WTC11 (cell line): ENCODE data around the gene OR2B3. TPM values are rescaled to one million over a fixed set of nuclear protein-coding genes. Genes with fewer than 3 reads are reported as not detected.

Source experiments
- ATAC-seq: fragments of 200-7000 bp; cut with Tn5 transposase; 2 replicates; pipeline ENCODE4 v1.10.0; 2021; ENCODE audit warnings: mild to moderate bottlenecking, moderate library complexity
- CTCF ChIA-PET: fragments of 300-600 bp; sonication (Branson Sonifier 250); formaldehyde crosslinking; loops from one replicate; lab custom pipeline; 2021; ENCODE audit warnings: antibody characterized with exemption; lab: Charles Lee
- POLR2A ChIA-PET: fragments of 350-600 bp; sonication (Branson Sonifier 250); formaldehyde crosslinking; loops from one replicate; lab custom pipeline; 2021; ENCODE audit warnings: antibody characterized with exemption; lab: Charles Lee
- DNase-seq: peaks from one replicate; pipeline ENCODE4 v3.0.0; 2021; ENCODE audit warnings: low spot score
- H3K27ac Mint-ChIP-seq: 2 replicates; pipeline ENCODE4 v1.8.0; 2021; ENCODE audit warnings: mixed read lengths
- H3K27me3 Mint-ChIP-seq: 2 replicates; pipeline ENCODE4 v1.8.0; 2021; ENCODE audit warnings: low read depth, mild to moderate bottlenecking, moderate library complexity, mixed read lengths
- H3K36me3 Mint-ChIP-seq: 2 replicates; pipeline ENCODE4 v1.8.0; 2021; ENCODE audit warnings: mixed read lengths
- H3K4me1 Mint-ChIP-seq: 2 replicates; pipeline ENCODE4 v1.8.0; 2022; ENCODE audit warnings: mixed read lengths
- H3K4me3 Mint-ChIP-seq: 2 replicates; pipeline ENCODE4 v1.8.0; 2021; ENCODE audit warnings: mild to moderate bottlenecking, moderate library complexity, mixed read lengths
- H3K9me3 Mint-ChIP-seq: 2 replicates; pipeline ENCODE4 v1.8.0; 2021; ENCODE audit warnings: mixed read lengths
- ATF1 ChIP-seq: sonication (generic); formaldehyde crosslinking; IDR thresholded peaks from 2 replicates; pipeline ENCODE4 v1.8.1; 2023; ENCODE audit warnings: mild to moderate bottlenecking, moderate library complexity, missing genetic modification reagents
- EMX1 ChIP-seq: fragments of 250-450 bp; sonication (Bioruptor Pico); IDR thresholded peaks from 2 replicates; pipeline ENCODE4 v1.8.0; 2021; ENCODE audit warnings: mild to moderate bottlenecking
- MXD4 ChIP-seq: fragments of 250-450 bp; sonication (Bioruptor Pico); IDR thresholded peaks from 2 replicates; pipeline ENCODE4 v1.8.0; 2021; ENCODE audit warnings: mild to moderate bottlenecking, moderate library complexity, borderline replicate concordance
- NR1H2 ChIP-seq: sonication (generic); formaldehyde crosslinking; IDR thresholded peaks from 2 replicates; pipeline ENCODE4 v1.9.0; 2021; ENCODE audit warnings: mild to moderate bottlenecking, moderate library complexity, missing genetic modification reagents
- PRRX2 ChIP-seq: fragments of 250-450 bp; sonication (Bioruptor Pico); IDR thresholded peaks from 2 replicates; pipeline ENCODE4 v1.8.0; 2021; ENCODE audit warnings: mild to moderate bottlenecking
- SOX15 ChIP-seq: fragments of 250-450 bp; sonication (Bioruptor Pico); IDR thresholded peaks from 2 replicates; pipeline ENCODE4 v1.9.0; 2021; ENCODE audit warnings: mild to moderate bottlenecking
- SP1 ChIP-seq: sonication (generic); formaldehyde crosslinking; conservative IDR thresholded peaks from 2 replicates; pipeline ENCODE4 v1.8.1; 2022; ENCODE audit warnings: missing genetic modification reagents
- ZNF138 ChIP-seq: sonication (generic); formaldehyde crosslinking; conservative IDR thresholded peaks from 2 replicates; pipeline ENCODE4 v1.8.1; 2022; ENCODE audit warnings: mild to moderate bottlenecking, moderate library complexity, missing genetic modification reagents
- ZNF423 ChIP-seq: fragments of 250-450 bp; sonication (Bioruptor Pico); IDR thresholded peaks from 2 replicates; pipeline ENCODE4 v2.1.2; 2022; ENCODE audit warnings: mild to moderate bottlenecking, moderate library complexity
- total RNA-seq: library from RNA; stranded (reverse); gene quantifications from 3 replicates; pipeline ENCODE4 v1.2.3, GENCODE V29; 2021
- TF ChIP-seq, protein P1 (sequence below): sonication (generic); formaldehyde crosslinking; IDR thresholded peaks from 2 replicates; pipeline ENCODE4 v1.8.1; 2023; ENCODE audit warnings: mild to moderate bottlenecking, moderate library complexity, missing genetic modification reagents
- TF ChIP-seq, protein P2 (sequence below): sonication (generic); formaldehyde crosslinking; IDR thresholded peaks from 2 replicates; pipeline ENCODE4 v1.8.0; 2022; ENCODE audit warnings: missing genetic modification reagents
- TF ChIP-seq, protein P3 (sequence below): sonication (generic); formaldehyde crosslinking; IDR thresholded peaks from 2 replicates; pipeline ENCODE4 v1.8.1; 2023; ENCODE audit warnings: mild to moderate bottlenecking, missing genetic modification reagents
- TF ChIP-seq, protein P4 (sequence below): sonication (generic); formaldehyde crosslinking; IDR thresholded peaks from 2 replicates; pipeline ENCODE4 v1.8.1; 2023; ENCODE audit warnings: mild to moderate bottlenecking, missing genetic modification reagents, moderate library complexity
- TF ChIP-seq, protein P5 (sequence below): fragments of 250-450 bp; sonication (Bioruptor Pico); IDR thresholded peaks from 2 replicates; pipeline ENCODE4 v1.9.0; 2021; ENCODE audit warnings: mild to moderate bottlenecking
- TF ChIP-seq, protein P6 (sequence below): sonication (generic); formaldehyde crosslinking; IDR thresholded peaks from 2 replicates; pipeline ENCODE4 v1.8.0; 2022; ENCODE audit warnings: mild to moderate bottlenecking, missing genetic modification reagents
- TF ChIP-seq, protein P7 (sequence below): sonication (generic); formaldehyde crosslinking; conservative IDR thresholded peaks from 2 replicates; pipeline ENCODE4 v1.8.1; 2022; ENCODE audit warnings: mild to moderate bottlenecking, missing genetic modification reagents

Gene OR2B3
- total RNA-seq, 1 experiment from 2014 or later: not detected

DNA sequence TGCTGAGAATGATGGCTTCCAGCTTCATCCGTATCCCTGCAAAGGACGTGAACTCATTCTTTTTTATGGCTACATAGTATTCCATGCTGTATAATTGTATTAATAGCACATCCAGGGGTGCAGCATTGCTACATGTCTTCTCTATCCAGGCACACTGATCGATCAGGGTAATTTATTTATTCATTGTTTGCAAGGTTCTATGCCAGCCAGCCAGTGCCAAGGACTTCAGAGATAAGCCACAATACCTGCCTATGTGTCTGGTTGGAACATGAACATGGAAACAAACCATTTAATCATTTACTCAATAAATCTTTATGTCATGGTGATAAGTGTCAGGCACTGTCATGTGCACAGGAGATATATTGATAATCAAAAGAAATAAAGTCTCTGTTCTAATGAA, 5.8 kb upstream of the OR2B3 start (continued):
- TF ChIP-seq, protein P1, sequence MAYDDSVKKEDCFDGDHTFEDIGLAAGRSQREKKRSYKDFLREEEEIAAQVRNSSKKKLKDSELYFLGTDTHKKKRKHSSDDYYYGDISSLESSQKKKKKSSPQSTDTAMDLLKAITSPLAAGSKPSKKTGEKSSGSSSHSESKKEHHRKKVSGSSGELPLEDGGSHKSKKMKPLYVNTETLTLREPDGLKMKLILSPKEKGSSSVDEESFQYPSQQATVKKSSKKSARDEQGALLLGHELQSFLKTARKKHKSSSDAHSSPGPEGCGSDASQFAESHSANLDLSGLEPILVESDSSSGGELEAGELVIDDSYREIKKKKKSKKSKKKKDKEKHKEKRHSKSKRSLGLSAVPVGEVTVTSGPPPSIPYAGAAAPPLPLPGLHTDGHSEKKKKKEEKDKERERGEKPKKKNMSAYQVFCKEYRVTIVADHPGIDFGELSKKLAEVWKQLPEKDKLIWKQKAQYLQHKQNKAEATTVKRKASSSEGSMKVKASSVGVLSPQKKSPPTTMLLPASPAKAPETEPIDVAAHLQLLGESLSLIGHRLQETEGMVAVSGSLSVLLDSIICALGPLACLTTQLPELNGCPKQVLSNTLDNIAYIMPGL (CRISPR knock-in tag): no peak
- TF ChIP-seq, protein P2, sequence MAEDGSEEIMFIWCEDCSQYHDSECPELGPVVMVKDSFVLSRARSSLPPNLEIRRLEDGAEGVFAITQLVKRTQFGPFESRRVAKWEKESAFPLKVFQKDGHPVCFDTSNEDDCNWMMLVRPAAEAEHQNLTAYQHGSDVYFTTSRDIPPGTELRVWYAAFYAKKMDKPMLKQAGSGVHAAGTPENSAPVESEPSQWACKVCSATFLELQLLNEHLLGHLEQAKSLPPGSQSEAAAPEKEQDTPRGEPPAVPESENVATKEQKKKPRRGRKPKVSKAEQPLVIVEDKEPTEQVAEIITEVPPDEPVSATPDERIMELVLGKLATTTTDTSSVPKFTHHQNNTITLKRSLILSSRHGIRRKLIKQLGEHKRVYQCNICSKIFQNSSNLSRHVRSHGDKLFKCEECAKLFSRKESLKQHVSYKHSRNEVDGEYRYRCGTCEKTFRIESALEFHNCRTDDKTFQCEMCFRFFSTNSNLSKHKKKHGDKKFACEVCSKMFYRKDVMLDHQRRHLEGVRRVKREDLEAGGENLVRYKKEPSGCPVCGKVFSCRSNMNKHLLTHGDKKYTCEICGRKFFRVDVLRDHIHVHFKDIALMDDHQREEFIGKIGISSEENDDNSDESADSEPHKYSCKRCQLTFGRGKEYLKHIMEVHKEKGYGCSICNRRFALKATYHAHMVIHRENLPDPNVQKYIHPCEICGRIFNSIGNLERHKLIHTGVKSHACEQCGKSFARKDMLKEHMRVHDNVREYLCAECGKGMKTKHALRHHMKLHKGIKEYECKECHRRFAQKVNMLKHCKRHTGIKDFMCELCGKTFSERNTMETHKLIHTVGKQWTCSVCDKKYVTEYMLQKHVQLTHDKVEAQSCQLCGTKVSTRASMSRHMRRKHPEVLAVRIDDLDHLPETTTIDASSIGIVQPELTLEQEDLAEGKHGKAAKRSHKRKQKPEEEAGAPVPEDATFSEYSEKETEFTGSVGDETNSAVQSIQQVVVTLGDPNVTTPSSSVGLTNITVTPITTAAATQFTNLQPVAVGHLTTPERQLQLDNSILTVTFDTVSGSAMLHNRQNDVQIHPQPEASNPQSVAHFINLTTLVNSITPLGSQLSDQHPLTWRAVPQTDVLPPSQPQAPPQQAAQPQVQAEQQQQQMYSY (CRISPR knock-in tag): no peak

DNA sequence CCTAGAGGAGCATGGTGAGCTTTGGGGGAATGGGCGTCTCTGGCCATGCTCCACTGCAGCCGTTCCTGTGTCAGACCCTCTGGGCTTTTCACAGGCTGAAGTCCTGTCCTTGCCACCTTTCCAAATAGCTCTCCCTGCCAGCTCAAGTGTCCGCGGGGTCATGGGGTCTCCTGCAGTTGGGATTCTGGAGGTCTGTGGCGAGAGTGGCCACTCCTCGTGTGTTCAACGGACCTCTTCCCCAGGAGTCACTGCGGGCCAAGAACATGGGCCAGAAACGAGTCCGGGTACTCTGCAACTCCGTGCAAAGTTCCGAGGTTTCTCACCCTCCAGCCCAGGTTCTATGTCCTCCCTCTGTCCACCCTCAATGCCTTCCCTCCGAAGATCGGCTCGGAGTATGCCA, 4.7 kb downstream of the OR2B3 start:
- Mint-ChIP-seq H3K27me3 (no peaks in the 10 kb centered on the region; the same call in 1 of the 2 replicates), H3K27ac (no peak overlapping the region), H3K36me3 (no peaks in the 10 kb centered on the region)
- ChIA-PET CTCF (interaction anchor here (1.0 kb wide), 1 partner anchor 10 kb away, joined by 5 read pairs; no protein-coding TSS in a partner anchor), POLR2A (no interaction called here)
- TF ChIP-seq EMX1 (CRISPR knock-in tag) (no peak), ZNF138 (CRISPR knock-in tag) (no peak), ZNF423 (CRISPR knock-in tag) (no peak), SOX15 (CRISPR knock-in tag) (no peak), MXD4 (no peak), ATF1 (no peak), PRRX2 (no peak), SP1 (CRISPR knock-in tag) (no peak), NR1H2 (CRISPR knock-in tag) (no peak)
- TF ChIP-seq, protein P1 (CRISPR knock-in tag): no peak
- TF ChIP-seq, protein P3, sequence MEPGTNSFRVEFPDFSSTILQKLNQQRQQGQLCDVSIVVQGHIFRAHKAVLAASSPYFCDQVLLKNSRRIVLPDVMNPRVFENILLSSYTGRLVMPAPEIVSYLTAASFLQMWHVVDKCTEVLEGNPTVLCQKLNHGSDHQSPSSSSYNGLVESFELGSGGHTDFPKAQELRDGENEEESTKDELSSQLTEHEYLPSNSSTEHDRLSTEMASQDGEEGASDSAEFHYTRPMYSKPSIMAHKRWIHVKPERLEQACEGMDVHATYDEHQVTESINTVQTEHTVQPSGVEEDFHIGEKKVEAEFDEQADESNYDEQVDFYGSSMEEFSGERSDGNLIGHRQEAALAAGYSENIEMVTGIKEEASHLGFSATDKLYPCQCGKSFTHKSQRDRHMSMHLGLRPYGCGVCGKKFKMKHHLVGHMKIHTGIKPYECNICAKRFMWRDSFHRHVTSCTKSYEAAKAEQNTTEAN: no peak
- TF ChIP-seq, protein P4, sequence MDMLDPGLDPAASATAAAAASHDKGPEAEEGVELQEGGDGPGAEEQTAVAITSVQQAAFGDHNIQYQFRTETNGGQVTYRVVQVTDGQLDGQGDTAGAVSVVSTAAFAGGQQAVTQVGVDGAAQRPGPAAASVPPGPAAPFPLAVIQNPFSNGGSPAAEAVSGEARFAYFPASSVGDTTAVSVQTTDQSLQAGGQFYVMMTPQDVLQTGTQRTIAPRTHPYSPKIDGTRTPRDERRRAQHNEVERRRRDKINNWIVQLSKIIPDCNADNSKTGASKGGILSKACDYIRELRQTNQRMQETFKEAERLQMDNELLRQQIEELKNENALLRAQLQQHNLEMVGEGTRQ (CRISPR knock-in tag): no peak
- TF ChIP-seq, protein P5, sequence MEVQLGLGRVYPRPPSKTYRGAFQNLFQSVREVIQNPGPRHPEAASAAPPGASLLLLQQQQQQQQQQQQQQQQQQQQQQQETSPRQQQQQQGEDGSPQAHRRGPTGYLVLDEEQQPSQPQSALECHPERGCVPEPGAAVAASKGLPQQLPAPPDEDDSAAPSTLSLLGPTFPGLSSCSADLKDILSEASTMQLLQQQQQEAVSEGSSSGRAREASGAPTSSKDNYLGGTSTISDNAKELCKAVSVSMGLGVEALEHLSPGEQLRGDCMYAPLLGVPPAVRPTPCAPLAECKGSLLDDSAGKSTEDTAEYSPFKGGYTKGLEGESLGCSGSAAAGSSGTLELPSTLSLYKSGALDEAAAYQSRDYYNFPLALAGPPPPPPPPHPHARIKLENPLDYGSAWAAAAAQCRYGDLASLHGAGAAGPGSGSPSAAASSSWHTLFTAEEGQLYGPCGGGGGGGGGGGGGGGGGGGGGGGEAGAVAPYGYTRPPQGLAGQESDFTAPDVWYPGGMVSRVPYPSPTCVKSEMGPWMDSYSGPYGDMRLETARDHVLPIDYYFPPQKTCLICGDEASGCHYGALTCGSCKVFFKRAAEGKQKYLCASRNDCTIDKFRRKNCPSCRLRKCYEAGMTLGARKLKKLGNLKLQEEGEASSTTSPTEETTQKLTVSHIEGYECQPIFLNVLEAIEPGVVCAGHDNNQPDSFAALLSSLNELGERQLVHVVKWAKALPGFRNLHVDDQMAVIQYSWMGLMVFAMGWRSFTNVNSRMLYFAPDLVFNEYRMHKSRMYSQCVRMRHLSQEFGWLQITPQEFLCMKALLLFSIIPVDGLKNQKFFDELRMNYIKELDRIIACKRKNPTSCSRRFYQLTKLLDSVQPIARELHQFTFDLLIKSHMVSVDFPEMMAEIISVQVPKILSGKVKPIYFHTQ (CRISPR knock-in tag): no peak
- TF ChIP-seq, protein P6, sequence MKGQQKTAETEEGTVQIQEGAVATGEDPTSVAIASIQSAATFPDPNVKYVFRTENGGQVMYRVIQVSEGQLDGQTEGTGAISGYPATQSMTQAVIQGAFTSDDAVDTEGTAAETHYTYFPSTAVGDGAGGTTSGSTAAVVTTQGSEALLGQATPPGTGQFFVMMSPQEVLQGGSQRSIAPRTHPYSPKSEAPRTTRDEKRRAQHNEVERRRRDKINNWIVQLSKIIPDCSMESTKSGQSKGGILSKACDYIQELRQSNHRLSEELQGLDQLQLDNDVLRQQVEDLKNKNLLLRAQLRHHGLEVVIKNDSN (CRISPR knock-in tag): no peak
- TF ChIP-seq, protein P7, sequence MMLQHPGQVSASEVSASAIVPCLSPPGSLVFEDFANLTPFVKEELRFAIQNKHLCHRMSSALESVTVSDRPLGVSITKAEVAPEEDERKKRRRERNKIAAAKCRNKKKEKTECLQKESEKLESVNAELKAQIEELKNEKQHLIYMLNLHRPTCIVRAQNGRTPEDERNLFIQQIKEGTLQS: no peak
- TF ChIP-seq, all 79 proteins: peak for 0
- H3K4me3 Mint-ChIP-seq: no peak overlapping the region
- no peak for ATAC-seq
- H3K4me1 Mint-ChIP-seq: no peaks in the 10 kb centered on the region
- no peaks in the 10 kb centered on the region for H3K9me3 Mint-ChIP-seq
- DNase-seq: no peak
